Measurements from ENCODE around the gene TRIM66. TPM values are rescaled to one million over a fixed set of nuclear protein-coding genes. Genes with fewer than 3 reads are reported as not detected.

The TRIM66 gene
- total and polyA plus RNA-seq, 2 donors (not counting 3 experiments of a cell fraction or from before 2014, with no cell fraction given): 5.5 to 11.7 TPM

- no peak overlapping the region for H2AFZ ChIP-seq (ENCODE audit: low read depth, low read length)
- no peak overlapping the region for H3K9ac ChIP-seq (replicated peaks; ENCODE audit: extremely low read depth, insufficient read depth, low read length)
- no peak overlapping the region for H3K4me3 ChIP-seq (replicated peaks in 1 of 3; ENCODE audit: insufficient read depth in 1 of 3, low read depth in 1 of 3, low read length in 3 of 3)
- dilution Hi-C loops (cut with MboI; ENCODE audit: extremely low pct_ligation_motif_present, low sequenced_read_pairs): no loop called here
- DNase-seq (ENCODE audit: low read depth, low spot score): no peak
- CTCF ChIA-PET: no interaction called here
- no TSS peak for BruUV-seq (replicated peaks)
- H3K9me1 ChIP-seq (replicated peaks; ENCODE audit: control insufficient read depth, extremely low read depth, insufficient read depth, low read length): no peaks in the 10 kb centered on the region
- H3K27ac ChIP-seq (ENCODE audit: insufficient read depth, low read depth, low read length): no peak overlapping the region
- TF ChIP-seq GATA2 (IDR thresholded peaks at IDR 0.05; ENCODE audit: insufficient read depth, insufficient read length, low read depth, low read length) (no peak), JUN (IDR thresholded peaks at IDR 0.05; ENCODE audit: borderline replicate concordance, insufficient read depth, insufficient read length, low read depth) (no peak), MAX (IDR thresholded peaks at IDR 0.05; ENCODE audit: insufficient read depth, insufficient read length) (no peak), POLR2A (IDR thresholded peaks at IDR 0.05; ENCODE audit: low read depth, low read length) (no peak), POLR2AphosphoS5 (IDR thresholded peaks at IDR 0.05; ENCODE audit: insufficient read depth, low read depth, low read length) (no peak), EZH2 (IDR thresholded peaks at IDR 0.05; ENCODE audit: borderline replicate concordance, low read depth, low read length, severe bottlenecking) (no peak), CTCF (IDR thresholded peaks at IDR 0.05; ENCODE audit: extremely low read depth in 1 of 2, insufficient read depth in 1 of 2, low read depth in 1 of 2, low read length in 2 of 2) (no peak), MYC (IDR thresholded peaks at IDR 0.05; ENCODE audit: low read depth, low read length) (no peak), FOS (IDR thresholded peaks at IDR 0.05; ENCODE audit: borderline replicate concordance, insufficient read depth, low read length) (no peak)
- no peaks in the 10 kb centered on the region for H3K36me3 ChIP-seq (ENCODE audit: control insufficient read depth in 2 of 2, extremely low read depth in 1 of 2, insufficient read depth in 2 of 2, low read length in 2 of 2)
- no peaks in the 10 kb centered on the region for H3K27me3 ChIP-seq (ENCODE audit: control insufficient read depth in 2 of 2, insufficient read depth in 2 of 2, low read length in 2 of 2)
- POLR2A ChIA-PET: no interaction called here
- no peak for FAIRE-seq
- H4K20me1 ChIP-seq (replicated peaks; ENCODE audit: control insufficient read depth, extremely low read depth, insufficient read depth, low read length): no peaks in the 10 kb centered on the region
- H3K4me1 ChIP-seq (ENCODE audit: control insufficient read depth, extremely low read depth, insufficient read depth, low read length): peaks cover 12% of the 10 kb centered on the region
- no peaks in the 10 kb centered on the region for H3K9me3 ChIP-seq (replicated peaks; ENCODE audit: control insufficient read depth, insufficient read depth, low read length)
- no peak overlapping the region for H3K4me2 ChIP-seq (ENCODE audit: insufficient read depth, low read length)
- H3K79me2 ChIP-seq (ENCODE audit: control insufficient read depth, insufficient read depth, low read length): no peaks in the 10 kb centered on the region
- intact Hi-C loops (cut with micrococcal nuclease): loop anchor here (5.0 kb wide), 1 partner anchor 343 kb away; no protein-coding TSS in a partner anchor
Measured at GRCh38 chr11:8614497-8614896, 68.0 kb downstream of the TRIM66 start.

Data from endothelial cell of umbilical vein (primary cell).